ENCODE measurements around the gene EEFSEC.

Gene EEFSEC

DNA sequence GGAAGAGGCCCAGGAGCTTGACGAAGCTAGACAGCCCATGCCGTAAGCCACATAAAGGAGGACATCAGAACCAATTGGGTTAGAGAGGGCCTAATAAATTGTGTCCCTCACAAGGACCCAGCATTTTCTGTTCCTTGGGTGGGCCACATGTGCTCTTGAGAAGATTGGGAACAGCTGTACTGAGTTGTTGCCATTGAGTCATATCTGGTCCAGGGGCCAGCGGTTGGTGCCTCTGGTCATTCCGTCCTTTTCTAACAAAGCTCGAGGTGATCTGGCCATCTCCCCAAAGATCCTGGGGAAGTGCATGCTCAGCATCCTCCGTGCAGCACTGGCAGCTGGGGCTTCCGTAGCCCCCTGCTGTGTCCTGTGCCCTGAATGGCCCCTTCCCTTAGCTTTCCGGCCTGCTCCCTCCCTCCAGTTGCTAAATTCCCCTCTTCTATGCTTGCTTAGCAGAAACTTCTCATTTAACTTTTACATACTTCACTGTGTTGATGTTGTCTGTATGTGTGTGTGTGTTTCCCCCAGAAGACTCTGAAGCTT is 73.0 kb downstream of the EEFSEC start:
- H3K4me1 ChIP-seq (ENCODE audit: insufficient read depth, low read length): no peaks in the 10 kb centered on the region
- no peak overlapping the region for H3K4me3 ChIP-seq (ENCODE audit: low read depth in 1 of 2, low read length in 2 of 2)
- H3K27ac ChIP-seq (ENCODE audit: low read depth, low read length): no peak overlapping the region
- no peaks in the 10 kb centered on the region for H3K27me3 ChIP-seq (ENCODE audit: control insufficient read depth in 1 of 2, insufficient read depth in 2 of 2, low read length in 2 of 2)
- H3K9ac ChIP-seq (ENCODE audit: low read length): no peak overlapping the region
- no peaks in the 10 kb centered on the region for H3K36me3 ChIP-seq (ENCODE audit: insufficient read depth, low read length)
- no peaks in the 10 kb centered on the region for H3K9me3 ChIP-seq (ENCODE audit: low read length)

DNA sequence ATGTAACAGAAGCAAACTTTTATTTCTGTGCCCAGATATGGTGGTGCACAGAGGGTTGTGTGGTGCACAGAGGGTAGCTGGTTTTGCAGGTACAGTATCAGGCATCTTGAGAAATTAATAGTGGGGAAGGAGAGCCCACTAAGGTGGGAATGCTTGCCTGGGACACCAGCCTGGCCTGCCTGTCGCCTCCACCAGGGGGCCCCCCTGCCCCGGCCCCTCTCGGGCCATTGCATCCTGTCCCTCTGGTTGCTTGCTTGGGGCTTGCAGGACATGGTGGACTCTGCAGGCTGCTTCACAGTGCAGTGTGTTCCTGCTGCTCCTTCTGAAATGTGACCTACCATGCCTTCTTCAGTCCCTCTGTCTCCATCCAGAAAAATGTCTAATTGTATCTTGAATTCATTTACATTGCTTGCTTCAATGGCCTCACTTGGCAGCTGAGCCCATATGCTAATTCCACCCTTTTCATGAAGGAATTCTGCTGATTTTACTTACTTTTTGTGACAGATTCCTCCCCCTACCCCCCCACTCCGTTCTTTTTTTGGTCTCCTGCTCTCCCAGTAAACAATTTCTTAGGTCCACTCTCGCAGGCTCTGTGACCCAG is 73.6 kb downstream of the EEFSEC start:
- no peak overlapping the region for H3K27ac ChIP-seq (ENCODE audit: low read depth, low read length)
- H3K4me1 ChIP-seq (ENCODE audit: insufficient read depth, low read length): no peaks in the 10 kb centered on the region
- no peaks in the 10 kb centered on the region for H3K36me3 ChIP-seq (ENCODE audit: insufficient read depth, low read length)
- H3K4me3 ChIP-seq (ENCODE audit: low read depth in 1 of 2, low read length in 2 of 2): no peak overlapping the region
- H3K9ac ChIP-seq (ENCODE audit: low read length): no peak overlapping the region
- H3K9me3 ChIP-seq (ENCODE audit: low read length): no peaks in the 10 kb centered on the region
- H3K27me3 ChIP-seq (ENCODE audit: control insufficient read depth in 1 of 2, insufficient read depth in 2 of 2, low read length in 2 of 2): no peaks in the 10 kb centered on the region

- Histone ChIP-seq H3K9me3 (ENCODE audit: low read length) (no peaks in the 10 kb centered on the region), H3K36me3 (ENCODE audit: insufficient read depth, low read length) (no peaks in the 10 kb centered on the region), H3K27me3 (ENCODE audit: control insufficient read depth in 1 of 2, insufficient read depth in 2 of 2, low read length in 2 of 2) (no peaks in the 10 kb centered on the region), H3K27ac (ENCODE audit: low read depth, low read length) (no peak overlapping the region), H3K4me1 (ENCODE audit: insufficient read depth, low read length) (no peaks in the 10 kb centered on the region), H3K4me3 (ENCODE audit: low read depth in 1 of 2, low read length in 2 of 2) (no peak overlapping the region), H3K9ac (ENCODE audit: low read length) (no peak overlapping the region)
These were observed 74.2 kb downstream of the EEFSEC start for GRCh38 chr3:128227507-128227906.

GRCh38 chr3:128228366-128228910 is 75.2 kb downstream of the EEFSEC start:
- H3K4me3 ChIP-seq (ENCODE audit: low read depth in 1 of 2, low read length in 2 of 2): no peak overlapping the region
- no peaks in the 10 kb centered on the region for H3K27me3 ChIP-seq (ENCODE audit: control insufficient read depth in 1 of 2, insufficient read depth in 2 of 2, low read length in 2 of 2)
- H3K4me1 ChIP-seq (ENCODE audit: insufficient read depth, low read length): no peaks in the 10 kb centered on the region
- no peaks in the 10 kb centered on the region for H3K36me3 ChIP-seq (ENCODE audit: insufficient read depth, low read length)
- no peak overlapping the region for H3K9ac ChIP-seq (ENCODE audit: low read length)
- no peaks in the 10 kb centered on the region for H3K9me3 ChIP-seq (ENCODE audit: low read length)
- H3K27ac ChIP-seq (ENCODE audit: low read depth, low read length): no peak overlapping the region

DNA sequence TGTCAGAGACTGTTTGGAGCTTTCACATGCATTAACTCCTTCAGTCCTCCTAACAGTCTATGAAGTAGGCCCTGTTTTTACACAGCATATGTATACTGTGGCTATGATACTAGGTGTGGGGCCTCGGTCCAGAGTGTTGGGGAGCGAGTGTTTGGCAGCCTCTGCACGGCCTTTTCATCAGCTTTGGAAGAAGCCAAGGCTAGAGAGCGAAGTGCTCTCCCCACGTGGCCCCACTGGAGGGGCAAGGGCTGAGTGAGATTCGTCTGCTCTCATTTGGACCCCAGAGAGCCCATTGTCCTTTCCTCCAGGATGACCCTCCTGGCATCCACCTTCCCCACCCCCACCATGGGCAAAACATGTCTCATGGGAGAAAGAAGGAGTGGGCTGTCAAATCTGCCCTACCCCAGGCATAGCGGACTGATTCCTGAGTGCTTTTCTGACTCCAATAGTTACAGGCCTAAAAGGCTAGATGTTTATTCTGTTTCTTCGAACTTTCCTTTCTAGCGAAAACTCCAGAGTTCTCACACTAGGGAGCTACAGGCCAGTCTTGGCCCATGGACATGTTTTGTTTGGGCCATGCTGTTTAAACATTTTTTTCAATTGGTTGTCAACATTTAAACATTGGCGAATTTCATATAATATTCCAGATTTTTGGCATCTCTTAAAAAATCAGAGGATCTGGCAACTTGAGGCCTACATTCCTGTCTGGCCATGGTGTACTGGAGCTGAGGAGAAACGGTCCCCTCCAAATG is 76.0 kb downstream of the EEFSEC start:
- H3K9ac ChIP-seq (ENCODE audit: low read length): no peak overlapping the region
- H3K4me3 ChIP-seq (ENCODE audit: low read depth in 1 of 2, low read length in 2 of 2): no peak overlapping the region
- H3K4me1 ChIP-seq (ENCODE audit: insufficient read depth, low read length): no peaks in the 10 kb centered on the region
- H3K36me3 ChIP-seq (ENCODE audit: insufficient read depth, low read length): no peaks in the 10 kb centered on the region
- H3K9me3 ChIP-seq (ENCODE audit: low read length): no peaks in the 10 kb centered on the region
- no peak overlapping the region for H3K27ac ChIP-seq (ENCODE audit: low read depth, low read length)
- H3K27me3 ChIP-seq (ENCODE audit: control insufficient read depth in 1 of 2, insufficient read depth in 2 of 2, low read length in 2 of 2): no peaks in the 10 kb centered on the region

DNA sequence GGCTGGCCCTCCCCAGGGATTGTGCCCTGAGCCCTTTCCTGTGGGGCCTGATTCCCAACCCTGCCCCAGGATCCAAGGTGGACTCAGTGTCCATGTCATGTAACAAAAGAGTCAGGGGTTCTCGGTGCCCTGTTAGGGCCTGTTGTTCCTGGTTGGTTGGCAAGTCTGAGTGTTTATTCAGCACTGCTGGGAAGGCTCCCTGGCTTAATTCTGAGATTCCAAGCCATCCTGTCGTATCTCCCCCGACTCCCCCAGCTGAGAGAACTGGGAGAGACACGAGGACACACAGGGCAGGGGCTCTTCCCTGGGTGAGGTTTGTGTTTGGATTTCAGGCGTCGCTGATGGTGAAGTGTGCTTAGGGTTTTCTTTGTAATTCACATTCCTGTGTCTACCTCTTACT is 78.3 kb downstream of the EEFSEC start:
- Histone ChIP-seq H3K27me3 (ENCODE audit: control insufficient read depth in 1 of 2, insufficient read depth in 2 of 2, low read length in 2 of 2) (no peaks in the 10 kb centered on the region), H3K27ac (ENCODE audit: low read depth, low read length) (no peak overlapping the region), H3K36me3 (ENCODE audit: insufficient read depth, low read length) (no peaks in the 10 kb centered on the region), H3K9me3 (ENCODE audit: low read length) (no peaks in the 10 kb centered on the region), H3K9ac (ENCODE audit: low read length) (no peak overlapping the region), H3K4me3 (ENCODE audit: low read depth in 1 of 2, low read length in 2 of 2) (no peak overlapping the region), H3K4me1 (ENCODE audit: insufficient read depth, low read length) (peaks cover 11% of the 10 kb centered on the region)

DNA sequence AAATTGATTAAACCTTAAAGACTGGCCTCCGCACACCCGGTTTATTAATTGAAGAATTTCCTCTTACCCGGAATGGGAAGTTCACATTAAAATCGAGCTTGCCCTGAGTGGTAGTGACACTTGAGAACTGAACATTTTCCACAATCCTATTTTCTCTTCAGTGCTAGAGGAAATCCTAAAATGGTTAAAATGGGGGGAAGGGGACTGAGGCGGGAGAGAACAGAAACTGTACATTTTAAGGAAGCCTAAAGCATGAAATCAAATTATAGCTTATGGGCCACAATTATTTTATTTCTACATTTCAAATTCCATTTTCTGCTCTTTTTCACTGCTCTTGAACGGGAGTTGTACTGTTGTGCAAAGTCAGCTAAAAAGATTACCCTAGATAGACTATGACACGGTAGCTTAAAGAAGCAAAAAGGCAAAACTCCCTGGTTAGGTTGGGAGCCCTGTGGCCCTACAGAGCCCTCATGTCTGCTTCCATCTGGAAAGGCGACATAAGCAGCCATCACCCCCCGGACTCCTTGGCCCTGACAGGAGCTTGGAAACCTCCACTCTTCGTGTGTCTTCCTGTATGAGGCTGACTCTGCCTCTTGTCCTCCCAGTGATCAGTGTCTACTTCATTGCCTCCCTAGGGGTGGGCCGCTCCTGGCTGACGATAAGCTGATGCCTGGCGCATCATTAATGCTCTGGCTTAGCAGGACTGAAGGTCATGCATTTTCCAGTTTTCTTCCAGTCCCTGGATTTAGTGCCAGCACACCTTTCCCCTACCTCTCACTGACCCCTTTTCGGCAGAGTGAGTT is 79.3 kb downstream of the EEFSEC start:
- Histone ChIP-seq H3K4me1 (ENCODE audit: insufficient read depth, low read length) (peaks cover 17% of the 10 kb centered on the region), H3K4me3 (ENCODE audit: low read depth in 1 of 2, low read length in 2 of 2) (no peak overlapping the region), H3K9me3 (ENCODE audit: low read length) (no peaks in the 10 kb centered on the region), H3K9ac (ENCODE audit: low read length) (no peak overlapping the region), H3K36me3 (ENCODE audit: insufficient read depth, low read length) (no peaks in the 10 kb centered on the region), H3K27me3 (ENCODE audit: control insufficient read depth in 1 of 2, insufficient read depth in 2 of 2, low read length in 2 of 2) (no peaks in the 10 kb centered on the region), H3K27ac (ENCODE audit: low read depth, low read length) (no peak overlapping the region)

DNA sequence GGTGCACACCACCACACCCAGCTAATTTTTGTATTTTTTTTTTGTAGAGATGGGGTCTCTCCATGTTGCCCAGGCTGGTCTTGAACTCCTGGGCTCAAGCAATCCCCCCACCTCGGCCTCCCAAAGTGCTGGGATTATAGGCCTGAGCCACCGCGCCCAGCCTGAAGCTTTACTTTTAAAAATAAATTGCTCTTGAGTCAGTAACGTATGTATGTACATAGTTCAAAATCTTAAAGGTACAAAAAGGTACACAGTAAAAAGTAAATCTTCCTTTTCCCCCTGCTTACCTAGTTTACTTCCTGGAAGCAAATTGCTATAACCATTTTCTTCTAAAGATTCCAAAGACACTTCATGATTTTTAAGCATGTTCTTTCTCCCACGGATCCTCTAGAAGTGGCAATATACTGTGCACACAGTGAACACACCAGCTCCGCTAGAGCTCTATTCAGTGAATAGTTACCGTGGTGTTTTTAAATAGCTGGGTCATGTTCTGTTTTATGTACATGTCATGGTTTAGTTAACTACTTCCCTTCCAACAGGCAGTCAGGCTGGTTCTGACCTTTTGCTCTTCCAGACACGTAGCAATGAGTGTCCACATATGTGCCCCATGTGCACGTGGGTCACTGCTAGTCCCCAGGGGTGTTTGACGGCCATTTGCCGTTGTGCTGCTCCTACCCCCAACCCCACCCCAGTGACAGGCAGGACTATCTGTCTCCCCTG is 82.1 kb downstream of the EEFSEC start:
- Histone ChIP-seq H3K4me3 (ENCODE audit: low read depth in 1 of 2, low read length in 2 of 2) (no peak overlapping the region), H3K27ac (ENCODE audit: low read depth, low read length) (no peak overlapping the region), H3K4me1 (ENCODE audit: insufficient read depth, low read length) (peaks cover 20% of the 10 kb centered on the region), H3K9ac (ENCODE audit: low read length) (no peak overlapping the region), H3K27me3 (ENCODE audit: control insufficient read depth in 1 of 2, insufficient read depth in 2 of 2, low read length in 2 of 2) (no peaks in the 10 kb centered on the region), H3K9me3 (ENCODE audit: low read length) (no peaks in the 10 kb centered on the region), H3K36me3 (ENCODE audit: insufficient read depth, low read length) (no peaks in the 10 kb centered on the region)

DNA sequence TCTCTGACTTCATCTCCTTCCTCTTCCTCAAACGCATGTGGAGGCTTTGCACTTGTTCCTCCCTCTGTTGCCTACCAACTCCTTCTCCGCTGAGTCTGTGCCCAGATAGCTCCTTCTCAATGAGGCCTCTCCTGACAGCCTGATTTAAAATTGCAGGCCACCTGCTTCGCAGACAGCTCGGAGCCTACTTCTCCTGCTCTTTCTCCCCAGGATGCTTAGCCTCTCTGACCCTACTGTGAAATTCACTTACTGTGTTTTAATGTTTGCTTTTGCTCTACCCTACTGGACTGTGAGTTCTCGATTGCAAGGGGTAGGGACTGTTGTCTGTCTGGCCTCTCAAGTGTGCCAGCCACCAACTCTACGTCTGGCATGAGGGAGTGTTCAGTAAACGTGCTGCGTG is 83.4 kb downstream of the EEFSEC start:
- Histone ChIP-seq H3K27ac (ENCODE audit: low read depth, low read length) (no peak overlapping the region), H3K4me3 (ENCODE audit: low read depth in 1 of 2, low read length in 2 of 2) (no peak overlapping the region), H3K9ac (ENCODE audit: low read length) (no peak overlapping the region), H3K4me1 (ENCODE audit: insufficient read depth, low read length) (peaks cover 20% of the 10 kb centered on the region), H3K9me3 (ENCODE audit: low read length) (no peaks in the 10 kb centered on the region), H3K27me3 (ENCODE audit: control insufficient read depth in 1 of 2, insufficient read depth in 2 of 2, low read length in 2 of 2) (no peaks in the 10 kb centered on the region), H3K36me3 (ENCODE audit: insufficient read depth, low read length) (no peaks in the 10 kb centered on the region)

DNA sequence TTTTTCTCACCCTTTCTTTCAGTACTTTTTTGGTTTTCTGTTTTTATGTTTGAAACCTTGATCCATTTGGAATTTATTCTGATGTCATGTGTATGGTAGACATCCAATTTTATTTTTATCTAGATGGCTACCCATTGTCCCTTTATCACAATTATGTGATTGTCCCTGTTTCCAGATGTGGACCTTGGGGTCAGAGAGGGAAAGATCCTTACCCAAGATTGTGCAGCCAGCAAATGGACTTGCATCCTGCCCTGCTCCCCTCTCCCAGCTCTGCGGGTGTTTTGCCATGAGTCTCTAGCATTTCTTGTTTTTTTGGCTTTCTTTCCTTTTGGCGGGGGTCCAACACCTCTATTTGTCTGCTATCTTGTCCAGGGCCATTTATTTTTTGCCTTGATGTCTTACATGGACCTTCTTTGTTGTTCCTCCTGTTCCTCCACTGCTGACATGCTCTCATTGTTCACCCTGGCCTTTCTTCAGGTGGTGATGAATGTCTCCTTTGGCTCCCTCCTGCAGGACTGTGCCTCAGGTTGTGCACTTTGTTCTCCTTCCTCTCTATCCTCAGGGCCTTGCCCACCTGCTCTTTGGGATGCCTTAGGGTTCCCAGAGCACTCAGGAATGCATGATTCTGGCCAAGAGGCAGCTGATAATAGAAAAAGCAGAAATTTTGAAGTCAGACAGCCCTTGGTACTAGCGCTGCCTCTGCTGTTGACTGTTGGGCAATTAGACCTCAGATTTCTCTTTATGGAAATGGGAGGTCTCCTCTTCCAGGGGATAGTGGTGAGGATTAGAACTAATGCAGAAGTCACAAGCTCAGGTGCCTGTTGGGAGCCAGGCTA is 84.3 kb downstream of the EEFSEC start:
- no peak overlapping the region for H3K9ac ChIP-seq (ENCODE audit: low read length)
- H3K4me3 ChIP-seq (ENCODE audit: low read depth in 1 of 2, low read length in 2 of 2): no peak overlapping the region
- H3K4me1 ChIP-seq (ENCODE audit: insufficient read depth, low read length): peaks cover 20% of the 10 kb centered on the region
- H3K36me3 ChIP-seq (ENCODE audit: insufficient read depth, low read length): no peaks in the 10 kb centered on the region
- no peaks in the 10 kb centered on the region for H3K27me3 ChIP-seq (ENCODE audit: control insufficient read depth in 1 of 2, insufficient read depth in 2 of 2, low read length in 2 of 2)
- H3K27ac ChIP-seq (ENCODE audit: low read depth, low read length): no peak overlapping the region
- no peaks in the 10 kb centered on the region for H3K9me3 ChIP-seq (ENCODE audit: low read length)

All from muscle layer of colon (tissue), 2 donors.